ENCODE measurements around the gene PLA2G15. TPM values are rescaled to one million over a fixed set of nuclear protein-coding genes. Genes with fewer than 3 reads are reported as not detected.

Gene PLA2G15
- total and polyA plus RNA-seq, 2 of the 13 experiments (the other 11 are each of a cell fraction or from before 2014, with no cell fraction given) = 14.4 to 23.7 TPM

DNA sequence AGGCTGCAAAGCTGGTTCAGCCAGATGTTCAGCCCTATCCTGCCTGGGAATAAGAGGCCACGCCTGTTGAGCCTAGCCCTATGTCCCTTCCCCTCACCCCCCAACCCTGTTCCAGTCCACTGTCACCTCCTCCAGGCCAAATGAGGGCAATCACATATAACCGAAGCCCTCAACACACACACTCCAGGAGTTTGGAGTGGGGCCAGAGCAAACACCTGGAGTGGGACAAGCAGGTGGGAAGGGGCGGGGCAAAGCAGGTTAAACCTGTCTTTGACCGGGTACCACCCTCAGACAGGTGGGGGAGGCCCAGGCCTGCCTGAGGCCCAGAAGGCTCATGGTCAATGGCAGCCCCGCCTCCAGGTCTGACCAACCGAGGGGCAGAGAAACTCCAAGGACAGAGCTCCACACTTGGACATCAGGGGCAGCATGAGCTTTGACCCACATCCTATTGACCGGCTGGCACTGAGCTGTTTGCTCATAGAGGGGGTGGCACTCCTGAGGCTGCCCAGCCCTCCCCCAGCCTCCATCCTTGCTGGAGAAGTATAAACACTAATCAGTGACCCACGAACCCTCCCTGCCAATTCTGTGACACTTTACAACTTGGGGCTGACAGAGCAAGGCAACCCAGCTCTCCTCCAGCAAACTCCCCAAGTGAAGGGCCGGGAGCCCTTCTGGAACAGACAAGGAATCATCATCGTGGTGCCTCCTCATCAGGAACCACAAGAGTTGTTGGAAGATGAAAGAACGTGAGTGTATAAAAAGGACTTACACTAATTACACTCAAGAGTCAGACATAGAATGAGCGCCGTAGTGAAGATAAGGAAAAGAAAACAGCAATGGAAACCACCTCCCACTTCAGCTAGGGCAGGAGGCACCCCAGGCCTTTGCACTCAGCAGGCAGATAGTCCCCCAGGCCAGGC, 10.7 kb upstream of the PLA2G15 start (continued):
- TF ChIP-seq, protein P1, sequence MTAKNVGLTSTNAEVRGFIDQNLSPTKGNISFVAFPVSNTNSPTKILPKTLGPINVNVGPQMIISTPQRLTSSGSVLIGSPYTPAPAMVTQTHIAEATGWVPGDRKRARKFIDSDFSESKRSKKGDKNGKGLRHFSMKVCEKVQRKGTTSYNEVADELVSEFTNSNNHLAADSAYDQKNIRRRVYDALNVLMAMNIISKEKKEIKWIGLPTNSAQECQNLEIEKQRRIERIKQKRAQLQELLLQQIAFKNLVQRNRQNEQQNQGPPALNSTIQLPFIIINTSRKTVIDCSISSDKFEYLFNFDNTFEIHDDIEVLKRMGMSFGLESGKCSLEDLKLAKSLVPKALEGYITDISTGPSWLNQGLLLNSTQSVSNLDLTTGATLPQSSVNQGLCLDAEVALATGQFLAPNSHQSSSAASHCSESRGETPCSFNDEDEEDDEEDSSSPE (CRISPR knock-in tag; IDR thresholded peaks at IDR 0.05) = no peak
- no peak for TF ChIP-seq SMC3 (IDR thresholded peaks at IDR 0.05; ENCODE audit: low read length)
- TF ChIP-seq, protein P2, sequence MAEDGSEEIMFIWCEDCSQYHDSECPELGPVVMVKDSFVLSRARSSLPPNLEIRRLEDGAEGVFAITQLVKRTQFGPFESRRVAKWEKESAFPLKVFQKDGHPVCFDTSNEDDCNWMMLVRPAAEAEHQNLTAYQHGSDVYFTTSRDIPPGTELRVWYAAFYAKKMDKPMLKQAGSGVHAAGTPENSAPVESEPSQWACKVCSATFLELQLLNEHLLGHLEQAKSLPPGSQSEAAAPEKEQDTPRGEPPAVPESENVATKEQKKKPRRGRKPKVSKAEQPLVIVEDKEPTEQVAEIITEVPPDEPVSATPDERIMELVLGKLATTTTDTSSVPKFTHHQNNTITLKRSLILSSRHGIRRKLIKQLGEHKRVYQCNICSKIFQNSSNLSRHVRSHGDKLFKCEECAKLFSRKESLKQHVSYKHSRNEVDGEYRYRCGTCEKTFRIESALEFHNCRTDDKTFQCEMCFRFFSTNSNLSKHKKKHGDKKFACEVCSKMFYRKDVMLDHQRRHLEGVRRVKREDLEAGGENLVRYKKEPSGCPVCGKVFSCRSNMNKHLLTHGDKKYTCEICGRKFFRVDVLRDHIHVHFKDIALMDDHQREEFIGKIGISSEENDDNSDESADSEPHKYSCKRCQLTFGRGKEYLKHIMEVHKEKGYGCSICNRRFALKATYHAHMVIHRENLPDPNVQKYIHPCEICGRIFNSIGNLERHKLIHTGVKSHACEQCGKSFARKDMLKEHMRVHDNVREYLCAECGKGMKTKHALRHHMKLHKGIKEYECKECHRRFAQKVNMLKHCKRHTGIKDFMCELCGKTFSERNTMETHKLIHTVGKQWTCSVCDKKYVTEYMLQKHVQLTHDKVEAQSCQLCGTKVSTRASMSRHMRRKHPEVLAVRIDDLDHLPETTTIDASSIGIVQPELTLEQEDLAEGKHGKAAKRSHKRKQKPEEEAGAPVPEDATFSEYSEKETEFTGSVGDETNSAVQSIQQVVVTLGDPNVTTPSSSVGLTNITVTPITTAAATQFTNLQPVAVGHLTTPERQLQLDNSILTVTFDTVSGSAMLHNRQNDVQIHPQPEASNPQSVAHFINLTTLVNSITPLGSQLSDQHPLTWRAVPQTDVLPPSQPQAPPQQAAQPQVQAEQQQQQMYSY (CRISPR knock-in tag; IDR thresholded peaks at IDR 0.05) = no peak
- no peak for TF ChIP-seq HOXA5 (CRISPR knock-in tag; IDR thresholded peaks at IDR 0.05)
- peak; percentile 53; the same call in 1 of the 2 replicates for TF ChIP-seq SOX5 (CRISPR knock-in tag; IDR thresholded peaks at IDR 0.05; ENCODE audit: borderline replicate concordance)
- TF ChIP-seq ZNF607 (CRISPR knock-in tag; IDR thresholded peaks at IDR 0.05; ENCODE audit: borderline replicate concordance) = 0 out of 2 replicates have a peak, but pooled peaks have one; percentile 56
- TF ChIP-seq ZNF776 (CRISPR knock-in tag; IDR thresholded peaks at IDR 0.05) = no peak
- TF ChIP-seq ZSCAN21 (CRISPR knock-in tag; IDR thresholded peaks at IDR 0.05; ENCODE audit: borderline replicate concordance) = no peak; the same call in 1 of the 2 replicates
- no peak for TF ChIP-seq CEBPB (IDR thresholded peaks at IDR 0.05; ENCODE audit: borderline replicate concordance, low read depth, low read length)
- TF ChIP-seq ZZZ3 (CRISPR knock-in tag; IDR thresholded peaks at IDR 0.05; ENCODE audit: borderline replicate concordance) = no peak
- TF ChIP-seq KDM5A (IDR thresholded peaks at IDR 0.05; ENCODE audit: borderline replicate concordance, low read length) = 0 out of 2 replicates have a peak, but pooled peaks have one; percentile 8
- TF ChIP-seq, protein P3, sequence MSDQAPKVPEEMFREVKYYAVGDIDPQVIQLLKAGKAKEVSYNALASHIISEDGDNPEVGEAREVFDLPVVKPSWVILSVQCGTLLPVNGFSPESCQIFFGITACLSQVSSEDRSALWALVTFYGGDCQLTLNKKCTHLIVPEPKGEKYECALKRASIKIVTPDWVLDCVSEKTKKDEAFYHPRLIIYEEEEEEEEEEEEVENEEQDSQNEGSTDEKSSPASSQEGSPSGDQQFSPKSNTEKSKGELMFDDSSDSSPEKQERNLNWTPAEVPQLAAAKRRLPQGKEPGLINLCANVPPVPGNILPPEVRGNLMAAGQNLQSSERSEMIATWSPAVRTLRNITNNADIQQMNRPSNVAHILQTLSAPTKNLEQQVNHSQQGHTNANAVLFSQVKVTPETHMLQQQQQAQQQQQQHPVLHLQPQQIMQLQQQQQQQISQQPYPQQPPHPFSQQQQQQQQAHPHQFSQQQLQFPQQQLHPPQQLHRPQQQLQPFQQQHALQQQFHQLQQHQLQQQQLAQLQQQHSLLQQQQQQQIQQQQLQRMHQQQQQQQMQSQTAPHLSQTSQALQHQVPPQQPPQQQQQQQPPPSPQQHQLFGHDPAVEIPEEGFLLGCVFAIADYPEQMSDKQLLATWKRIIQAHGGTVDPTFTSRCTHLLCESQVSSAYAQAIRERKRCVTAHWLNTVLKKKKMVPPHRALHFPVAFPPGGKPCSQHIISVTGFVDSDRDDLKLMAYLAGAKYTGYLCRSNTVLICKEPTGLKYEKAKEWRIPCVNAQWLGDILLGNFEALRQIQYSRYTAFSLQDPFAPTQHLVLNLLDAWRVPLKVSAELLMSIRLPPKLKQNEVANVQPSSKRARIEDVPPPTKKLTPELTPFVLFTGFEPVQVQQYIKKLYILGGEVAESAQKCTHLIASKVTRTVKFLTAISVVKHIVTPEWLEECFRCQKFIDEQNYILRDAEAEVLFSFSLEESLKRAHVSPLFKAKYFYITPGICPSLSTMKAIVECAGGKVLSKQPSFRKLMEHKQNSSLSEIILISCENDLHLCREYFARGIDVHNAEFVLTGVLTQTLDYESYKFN (CRISPR knock-in tag; conservative IDR thresholded peaks at IDR 0.05) = peak; percentile 91
- no peak for TF ChIP-seq ZNF557 (CRISPR knock-in tag; IDR thresholded peaks at IDR 0.05)
- TF ChIP-seq POLR2AphosphoS5 (IDR thresholded peaks at IDR 0.05; ENCODE audit: low read depth, low read length) = peak; percentile 3; the same call in 1 of the 2 replicates
- no peak; the same call in 1 of the 2 replicates for TF ChIP-seq ZNF703 (CRISPR knock-in tag; IDR thresholded peaks at IDR 0.05; ENCODE audit: borderline replicate concordance)

Data from HepG2 (cell line).